Measurements from ENCODE around the gene FOXF1. TPM values are rescaled to one million over a fixed set of nuclear protein-coding genes. Genes with fewer than 3 reads are reported as not detected.

FOXF1 gene
- polyA plus RNA-seq, 3 donors: not detected

DNA sequence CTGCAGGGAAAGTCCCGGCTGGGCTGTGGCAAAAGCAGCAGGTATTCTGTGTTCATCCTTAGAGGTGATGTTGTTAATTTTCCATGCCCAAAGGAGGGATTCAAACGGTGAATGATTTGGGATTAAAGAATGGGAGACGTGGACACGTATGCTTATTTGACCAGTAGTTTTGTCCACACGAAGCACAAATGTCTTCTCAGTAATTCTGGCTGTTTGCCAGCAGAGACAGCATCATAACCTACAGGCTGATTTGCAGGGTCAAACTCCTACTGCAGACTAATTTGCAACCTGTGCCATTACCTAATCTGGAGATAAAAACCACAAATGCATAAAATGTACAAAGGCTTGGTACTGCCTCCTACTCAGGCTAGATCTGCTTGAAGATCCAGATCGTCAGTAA, 30.6 kb downstream of the FOXF1 start:
- Mint-ChIP-seq H3K4me1 (no peaks in the 10 kb centered on the region), H3K27me3 (ENCODE audit: low read depth in 3 of 3) (peaks cover 0 to 2% (median 0%) of the 10 kb centered on the region in 3 donors), H3K4me3 (no peak overlapping the region), H3K36me3 (peaks cover 96 to 98% of the 10 kb centered on the region in 2 donors), H3K27ac (no peak overlapping the region), H3K9me3 (no peaks in the 10 kb centered on the region)
- peaks cover 74 to 99% of the 10 kb centered on the region in 2 donors for H3K36me3 ChIP-seq (replicated peaks in 1 of 2; ENCODE audit: control insufficient read depth in 1 of 2, insufficient read depth in 2 of 2, low read length in 2 of 2)
- intact Hi-C loops (cut with micrococcal nuclease): no loop called here
- H2AFZ ChIP-seq (ENCODE audit: insufficient read depth, low read depth, low read length, poor library complexity, severe bottlenecking): no peak overlapping the region
- WGBS (ENCODE audit: insufficient coverage): 90% methylated on average over 5 of the region's 6 CpGs
- H3K9ac ChIP-seq (ENCODE audit: insufficient read depth, low read length, poor library complexity, severe bottlenecking): no peak overlapping the region
- H3K27ac ChIP-seq (ENCODE audit: low read depth in 1 of 2, low read length in 2 of 2): no peak overlapping the region
- no peak overlapping the region for H3K4me2 ChIP-seq (replicated peaks; ENCODE audit: extremely low read depth, low read length, poor library complexity, severe bottlenecking)
- no peaks in the 10 kb centered on the region for H3K27me3 ChIP-seq (ENCODE audit: control insufficient read depth in 2 of 2, insufficient read depth in 2 of 2, low read length in 2 of 2)
- no peaks in the 10 kb centered on the region for H4K20me1 ChIP-seq (ENCODE audit: insufficient read depth, low read length)
- H3K4me3 ChIP-seq (replicated peaks in 1 of 3; ENCODE audit: low read depth in 2 of 3, low read length in 3 of 3): no peak overlapping the region
- H3K79me2 ChIP-seq (ENCODE audit: insufficient read depth, low read length): no peaks in the 10 kb centered on the region
- TF ChIP-seq, protein P1, sequence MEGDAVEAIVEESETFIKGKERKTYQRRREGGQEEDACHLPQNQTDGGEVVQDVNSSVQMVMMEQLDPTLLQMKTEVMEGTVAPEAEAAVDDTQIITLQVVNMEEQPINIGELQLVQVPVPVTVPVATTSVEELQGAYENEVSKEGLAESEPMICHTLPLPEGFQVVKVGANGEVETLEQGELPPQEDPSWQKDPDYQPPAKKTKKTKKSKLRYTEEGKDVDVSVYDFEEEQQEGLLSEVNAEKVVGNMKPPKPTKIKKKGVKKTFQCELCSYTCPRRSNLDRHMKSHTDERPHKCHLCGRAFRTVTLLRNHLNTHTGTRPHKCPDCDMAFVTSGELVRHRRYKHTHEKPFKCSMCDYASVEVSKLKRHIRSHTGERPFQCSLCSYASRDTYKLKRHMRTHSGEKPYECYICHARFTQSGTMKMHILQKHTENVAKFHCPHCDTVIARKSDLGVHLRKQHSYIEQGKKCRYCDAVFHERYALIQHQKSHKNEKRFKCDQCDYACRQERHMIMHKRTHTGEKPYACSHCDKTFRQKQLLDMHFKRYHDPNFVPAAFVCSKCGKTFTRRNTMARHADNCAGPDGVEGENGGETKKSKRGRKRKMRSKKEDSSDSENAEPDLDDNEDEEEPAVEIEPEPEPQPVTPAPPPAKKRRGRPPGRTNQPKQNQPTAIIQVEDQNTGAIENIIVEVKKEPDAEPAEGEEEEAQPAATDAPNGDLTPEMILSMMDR (IDR thresholded peaks at IDR 0.05): no peak
- no peaks in the 10 kb centered on the region for H3K9me3 ChIP-seq (replicated peaks in 1 of 2; ENCODE audit: control insufficient read depth in 1 of 2, insufficient read depth in 1 of 2, low read length in 2 of 2)
- H3K4me1 ChIP-seq (ENCODE audit: control insufficient read depth in 1 of 2, insufficient read depth in 2 of 2, low read length in 2 of 2): no peaks in the 10 kb centered on the region
- no peak for DNase-seq

GRCh38 chr16:86541560-86541959, 31.2 kb downstream of the FOXF1 start:
- 100% methylated on average over 9 of the region's 11 CpGs for WGBS (ENCODE audit: insufficient coverage)
- Histone ChIP-seq H3K9me3 (replicated peaks in 1 of 2; ENCODE audit: control insufficient read depth in 1 of 2, insufficient read depth in 1 of 2, low read length in 2 of 2) (no peaks in the 10 kb centered on the region), H3K9ac (ENCODE audit: insufficient read depth, low read length, poor library complexity, severe bottlenecking) (no peak overlapping the region), H3K27me3 (ENCODE audit: control insufficient read depth in 2 of 2, insufficient read depth in 2 of 2, low read length in 2 of 2) (no peaks in the 10 kb centered on the region), H4K20me1 (ENCODE audit: insufficient read depth, low read length) (no peaks in the 10 kb centered on the region), H2AFZ (ENCODE audit: insufficient read depth, low read depth, low read length, poor library complexity, severe bottlenecking) (no peak overlapping the region), H3K4me3 (replicated peaks in 1 of 3; ENCODE audit: low read depth in 2 of 3, low read length in 3 of 3) (no peak overlapping the region), H3K27ac (ENCODE audit: low read depth in 1 of 2, low read length in 2 of 2) (no peak overlapping the region), H3K4me1 (ENCODE audit: control insufficient read depth in 1 of 2, insufficient read depth in 2 of 2, low read length in 2 of 2) (no peaks in the 10 kb centered on the region), H3K79me2 (ENCODE audit: insufficient read depth, low read length) (no peaks in the 10 kb centered on the region), H3K4me2 (replicated peaks; ENCODE audit: extremely low read depth, low read length, poor library complexity, severe bottlenecking) (no peak overlapping the region), H3K36me3 (replicated peaks in 1 of 2; ENCODE audit: control insufficient read depth in 1 of 2, insufficient read depth in 2 of 2, low read length in 2 of 2) (peaks cover 80 to 99% of the 10 kb centered on the region in 2 donors)
- H3K9me3 Mint-ChIP-seq: no peaks in the 10 kb centered on the region
- H3K4me1 Mint-ChIP-seq: no peaks in the 10 kb centered on the region
- H3K27ac Mint-ChIP-seq: no peak overlapping the region
- no peak overlapping the region for H3K4me3 Mint-ChIP-seq
- H3K27me3 Mint-ChIP-seq (ENCODE audit: low read depth in 3 of 3): peaks cover 0 to 2% (median 0%) of the 10 kb centered on the region in 3 donors
- TF ChIP-seq, protein P1 (IDR thresholded peaks at IDR 0.05): no peak
- intact Hi-C loops (cut with micrococcal nuclease): no loop called here
- H3K36me3 Mint-ChIP-seq: peaks cover 97 to 98% of the 10 kb centered on the region in 2 donors
- DNase-seq: no peak
